Hepatocyte (in vitro differentiated cells): ENCODE data around the gene PGM1. TPM values are rescaled to one million over a fixed set of nuclear protein-coding genes. Genes with fewer than 3 reads are reported as not detected.

Experiments
- DNase-seq: peaks from one replicate; pipeline ENCODE4 v3.0.0-alpha.2; 2016; ENCODE audit warnings: low spot score
- H2AFZ ChIP-seq: fragments of 200-600 bp; sonication (generic); 2 replicates; pipeline ENCODE4 v1.6.0; 2016; ENCODE audit warnings: antibody characterized with exemption, mild to moderate bottlenecking
- H3K27ac ChIP-seq: fragments of 200-600 bp; sonication (generic); 2 replicates; pipeline ENCODE4 v1.5.1; 2016; ENCODE audit warnings: mild to moderate bottlenecking
- H3K27me3 ChIP-seq: fragments of 200-600 bp; sonication (generic); 2 replicates; pipeline ENCODE4 v1.6.1; 2016
- H3K36me3 ChIP-seq: fragments of 200-600 bp; sonication (generic); replicated peaks from 2 replicates; pipeline ENCODE4 v1.5.1; 2016; ENCODE audit warnings: low read depth; ENCODE audit not compliant: insufficient read depth
- H3K4me1 ChIP-seq: fragments of 200-600 bp; sonication (generic); 2 replicates; pipeline ENCODE4 v1.5.1; 2016; ENCODE audit warnings: mild to moderate bottlenecking, moderate library complexity; ENCODE audit not compliant: insufficient read depth
- H3K4me2 ChIP-seq: fragments of 200-600 bp; sonication (generic); 2 replicates; pipeline ENCODE4 v1.6.0; 2016
- H3K4me3 ChIP-seq: fragments of 200-600 bp; sonication (generic); 2 replicates; pipeline ENCODE4 v1.5.1; 2016; ENCODE audit warnings: mild to moderate bottlenecking
- H3K79me2 ChIP-seq: fragments of 200-600 bp; sonication (generic); 2 replicates; pipeline ENCODE4 v1.6.0; 2017; ENCODE audit warnings: mild to moderate bottlenecking
- H3K9me2 ChIP-seq: fragments of 200-600 bp; sonication (generic); replicated peaks from 2 replicates; pipeline ENCODE4 v1.6.0; 2017; ENCODE audit warnings: mild to moderate bottlenecking; ENCODE audit not compliant: insufficient read depth
- H3K9me3 ChIP-seq: fragments of 200-600 bp; sonication (generic); 2 replicates; pipeline ENCODE4 v1.5.1; 2016; ENCODE audit warnings: low read depth, mild to moderate bottlenecking
- H4K20me1 ChIP-seq: fragments of 200-600 bp; sonication (generic); 2 replicates; pipeline ENCODE4 v1.6.0; 2016; ENCODE audit warnings: mild to moderate bottlenecking; ENCODE audit not compliant: insufficient read depth, poor library complexity, severe bottlenecking
- EZH2 ChIP-seq: fragments of 200-600 bp; sonication (generic); IDR thresholded peaks from 2 replicates; pipeline ENCODE4 v1.6.1; 2016; ENCODE audit warnings: antibody characterized with exemption, mild to moderate bottlenecking, borderline replicate concordance
- EZH2phosphoT487 ChIP-seq: fragments of 200-600 bp; sonication (generic); IDR thresholded peaks from one replicate; pipeline ENCODE4 v1.6.1; 2018; ENCODE audit warnings: antibody characterized with exemption, mild to moderate bottlenecking, low read depth, moderate library complexity; ENCODE audit not compliant: unreplicated experiment, severe bottlenecking
- WGBS: methylation state at CpG from one replicate; pipeline ENCODE4 v1.1.6; 2016; ENCODE audit warnings: low lambda C conversion rate; ENCODE audit errors: missing lambda C conversion rate; 5-methylcytosine and 5-hydroxymethylcytosine counted together
- polyA plus RNA-seq: library from polyadenylated mRNA; unstranded; fragments of >200 nt; fragmentation: Nextera tagmentation; extraction: Ambion mirVana; gene quantifications from 2 replicates; pipeline ENCODE4 v1.2.1, GENCODE V29; 2016
- total RNA-seq: library from RNA; depleted of rRNA; stranded (reverse); fragments of >200 nt; gene quantifications from 2 replicates; pipeline ENCODE4 v1.2.3, GENCODE V29; 2014
- TF ChIP-seq, protein P1 (sequence below): fragments of 200-600 bp; sonication (generic); IDR thresholded peaks from 2 replicates; pipeline ENCODE4 v1.5.1; 2016; ENCODE audit warnings: antibody characterized with exemption, mild to moderate bottlenecking; ENCODE audit not compliant: poor library complexity

PGM1 gene
- total and polyA plus RNA-seq, 2 experiments from 2014 or later: 85.0 to 88.9 TPM

DNA sequence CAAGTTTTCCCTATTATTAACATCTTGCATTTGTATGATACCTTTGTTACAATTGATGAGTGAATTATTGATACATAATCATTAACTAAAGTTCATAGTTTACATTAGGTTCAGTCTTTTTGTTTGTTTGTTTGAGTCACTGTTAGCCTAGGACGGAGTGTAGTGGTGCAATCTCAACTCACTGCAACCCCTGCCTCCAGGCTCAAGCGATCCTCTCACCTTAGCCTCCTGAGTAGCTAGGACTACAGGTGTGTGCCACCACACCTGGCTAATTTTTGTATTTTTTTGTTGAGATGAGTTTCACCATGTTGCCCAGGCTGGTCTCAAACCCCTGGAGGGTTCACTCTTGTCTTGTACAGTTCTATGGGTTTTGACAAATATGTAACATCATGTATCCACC lies 33.9 kb upstream of the PGM1 start:
- no peaks in the 10 kb centered on the region for H3K27me3 ChIP-seq
- no peaks in the 10 kb centered on the region for H3K4me1 ChIP-seq
- no peak overlapping the region for H2AFZ ChIP-seq
- H3K9me2 ChIP-seq: no peaks in the 10 kb centered on the region
- DNase-seq: no peak
- WGBS: 92% methylated on average over 2 of the region's 2 CpGs
- no peaks in the 10 kb centered on the region for H3K9me3 ChIP-seq
- no peak overlapping the region for H3K4me3 ChIP-seq
- TF ChIP-seq, protein P1, sequence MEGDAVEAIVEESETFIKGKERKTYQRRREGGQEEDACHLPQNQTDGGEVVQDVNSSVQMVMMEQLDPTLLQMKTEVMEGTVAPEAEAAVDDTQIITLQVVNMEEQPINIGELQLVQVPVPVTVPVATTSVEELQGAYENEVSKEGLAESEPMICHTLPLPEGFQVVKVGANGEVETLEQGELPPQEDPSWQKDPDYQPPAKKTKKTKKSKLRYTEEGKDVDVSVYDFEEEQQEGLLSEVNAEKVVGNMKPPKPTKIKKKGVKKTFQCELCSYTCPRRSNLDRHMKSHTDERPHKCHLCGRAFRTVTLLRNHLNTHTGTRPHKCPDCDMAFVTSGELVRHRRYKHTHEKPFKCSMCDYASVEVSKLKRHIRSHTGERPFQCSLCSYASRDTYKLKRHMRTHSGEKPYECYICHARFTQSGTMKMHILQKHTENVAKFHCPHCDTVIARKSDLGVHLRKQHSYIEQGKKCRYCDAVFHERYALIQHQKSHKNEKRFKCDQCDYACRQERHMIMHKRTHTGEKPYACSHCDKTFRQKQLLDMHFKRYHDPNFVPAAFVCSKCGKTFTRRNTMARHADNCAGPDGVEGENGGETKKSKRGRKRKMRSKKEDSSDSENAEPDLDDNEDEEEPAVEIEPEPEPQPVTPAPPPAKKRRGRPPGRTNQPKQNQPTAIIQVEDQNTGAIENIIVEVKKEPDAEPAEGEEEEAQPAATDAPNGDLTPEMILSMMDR: no peak
- TF ChIP-seq EZH2 (no peak), EZH2phosphoT487 (no peak)
- H4K20me1 ChIP-seq: no peaks in the 10 kb centered on the region
- H3K27ac ChIP-seq: no peak overlapping the region
- no peak overlapping the region for H3K4me2 ChIP-seq
- H3K36me3 ChIP-seq: no peaks in the 10 kb centered on the region
- H3K79me2 ChIP-seq: no peaks in the 10 kb centered on the region

DNA sequence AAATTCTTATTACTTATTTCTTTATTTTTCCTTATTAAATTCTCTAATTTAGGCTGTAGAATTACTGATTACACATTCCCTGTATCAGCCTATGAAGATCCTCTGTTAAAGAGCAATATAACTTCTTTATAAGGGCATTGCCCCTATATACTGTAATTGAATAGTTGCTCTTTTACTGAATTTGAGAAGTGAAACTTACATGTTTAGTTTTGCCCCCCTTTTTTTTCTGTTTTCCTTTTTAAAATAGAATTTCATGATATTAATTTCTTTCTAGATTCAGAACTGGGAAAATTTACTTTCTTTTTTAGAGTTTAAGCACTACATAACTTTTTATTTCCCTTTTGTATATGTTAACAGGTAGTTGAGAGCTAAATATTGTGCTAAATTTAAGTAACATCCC lies 29.5 kb upstream of the PGM1 start:
- H3K79me2 ChIP-seq: no peaks in the 10 kb centered on the region
- no peaks in the 10 kb centered on the region for H4K20me1 ChIP-seq
- no peak overlapping the region for H2AFZ ChIP-seq
- TF ChIP-seq EZH2phosphoT487: no peak
- TF ChIP-seq, protein P1: no peak
- no peak for TF ChIP-seq EZH2
- H3K9me2 ChIP-seq: no peaks in the 10 kb centered on the region
- H3K36me3 ChIP-seq: no peaks in the 10 kb centered on the region
- no peak overlapping the region for H3K4me3 ChIP-seq
- no peak overlapping the region for H3K4me2 ChIP-seq
- no peaks in the 10 kb centered on the region for H3K4me1 ChIP-seq
- no peak overlapping the region for H3K27ac ChIP-seq
- no peak for DNase-seq
- no peaks in the 10 kb centered on the region for H3K27me3 ChIP-seq
- H3K9me3 ChIP-seq: no peaks in the 10 kb centered on the region

DNA sequence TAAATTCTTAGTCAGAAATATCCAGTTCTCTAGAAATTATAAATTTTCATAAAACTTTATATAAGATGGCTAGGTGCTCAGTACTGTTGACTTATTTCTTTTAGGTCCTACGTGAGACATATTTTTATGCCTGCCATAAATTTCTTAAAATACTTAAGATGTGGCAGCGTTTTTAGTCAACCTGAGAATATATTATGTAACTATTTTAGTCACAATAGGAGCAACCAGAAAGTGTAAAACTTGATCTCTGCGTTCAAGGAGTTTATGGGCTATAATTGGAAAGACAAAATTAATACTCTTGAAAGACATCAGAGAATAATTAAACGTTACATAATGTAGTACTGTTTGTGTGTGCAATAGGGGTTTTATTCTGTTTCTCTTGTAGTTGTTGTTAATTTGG lies 24.1 kb upstream of the PGM1 start:
- 87% methylated on average over 4 of the region's 4 CpGs for WGBS
- Histone ChIP-seq H3K79me2 (no peaks in the 10 kb centered on the region), H2AFZ (no peak overlapping the region)

More for the DNA sequence above, 24.1 kb upstream of the PGM1 start:
- no peak overlapping the region for H3K4me3 ChIP-seq
- H3K4me2 ChIP-seq: no peak overlapping the region
- H4K20me1 ChIP-seq: no peaks in the 10 kb centered on the region
- H3K27ac ChIP-seq: no peak overlapping the region
- H3K4me1 ChIP-seq: no peaks in the 10 kb centered on the region
- no peak for DNase-seq
- no peaks in the 10 kb centered on the region for H3K9me2 ChIP-seq
- H3K36me3 ChIP-seq: no peaks in the 10 kb centered on the region
- no peaks in the 10 kb centered on the region for H3K9me3 ChIP-seq
- TF ChIP-seq EZH2phosphoT487 (no peak), EZH2 (no peak)
- TF ChIP-seq, protein P1: no peak
- H3K27me3 ChIP-seq: no peaks in the 10 kb centered on the region
